ENCODE results near the gene TXLNG.

DNA sequence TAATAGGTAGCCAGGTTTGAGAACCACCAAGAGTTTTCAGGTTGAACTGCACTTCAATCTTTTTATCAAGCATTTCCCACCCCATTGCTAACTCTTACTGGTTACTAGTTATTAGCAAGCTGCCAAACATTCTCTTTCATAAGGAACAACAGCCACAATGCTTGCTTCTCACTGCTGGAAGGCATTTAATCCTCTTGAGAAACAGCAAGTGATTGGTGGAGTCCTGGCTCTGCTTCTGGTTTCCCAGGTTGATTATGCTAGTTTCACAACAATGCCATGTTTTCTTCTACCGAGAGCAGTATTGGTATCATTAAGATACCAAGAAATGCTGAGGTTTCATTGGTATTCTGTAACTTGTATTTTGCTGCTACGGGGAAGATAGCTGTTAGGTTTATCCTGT is 32.2 kb upstream of the TXLNG start:
- TF ChIP-seq, protein P1, sequence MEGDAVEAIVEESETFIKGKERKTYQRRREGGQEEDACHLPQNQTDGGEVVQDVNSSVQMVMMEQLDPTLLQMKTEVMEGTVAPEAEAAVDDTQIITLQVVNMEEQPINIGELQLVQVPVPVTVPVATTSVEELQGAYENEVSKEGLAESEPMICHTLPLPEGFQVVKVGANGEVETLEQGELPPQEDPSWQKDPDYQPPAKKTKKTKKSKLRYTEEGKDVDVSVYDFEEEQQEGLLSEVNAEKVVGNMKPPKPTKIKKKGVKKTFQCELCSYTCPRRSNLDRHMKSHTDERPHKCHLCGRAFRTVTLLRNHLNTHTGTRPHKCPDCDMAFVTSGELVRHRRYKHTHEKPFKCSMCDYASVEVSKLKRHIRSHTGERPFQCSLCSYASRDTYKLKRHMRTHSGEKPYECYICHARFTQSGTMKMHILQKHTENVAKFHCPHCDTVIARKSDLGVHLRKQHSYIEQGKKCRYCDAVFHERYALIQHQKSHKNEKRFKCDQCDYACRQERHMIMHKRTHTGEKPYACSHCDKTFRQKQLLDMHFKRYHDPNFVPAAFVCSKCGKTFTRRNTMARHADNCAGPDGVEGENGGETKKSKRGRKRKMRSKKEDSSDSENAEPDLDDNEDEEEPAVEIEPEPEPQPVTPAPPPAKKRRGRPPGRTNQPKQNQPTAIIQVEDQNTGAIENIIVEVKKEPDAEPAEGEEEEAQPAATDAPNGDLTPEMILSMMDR (conservative IDR thresholded peaks at IDR 0.05 in 1 of 2, IDR thresholded peaks at IDR 0.05 in 1 of 2; ENCODE audit: extremely low read depth in 1 of 2, insufficient read depth in 1 of 2, low read depth in 1 of 2, low read length in 2 of 2) = no peak
- no peak for TF ChIP-seq EZH2 (IDR thresholded peaks at IDR 0.05; ENCODE audit: borderline replicate concordance, low read length)
